ENCODE results near the gene KRT75. TPM values are rescaled to one million over a fixed set of nuclear protein-coding genes. Genes with fewer than 3 reads are reported as not detected.

KRT75 gene
- total RNA-seq, 4 donors from 2014 or later: not detected

DNA sequence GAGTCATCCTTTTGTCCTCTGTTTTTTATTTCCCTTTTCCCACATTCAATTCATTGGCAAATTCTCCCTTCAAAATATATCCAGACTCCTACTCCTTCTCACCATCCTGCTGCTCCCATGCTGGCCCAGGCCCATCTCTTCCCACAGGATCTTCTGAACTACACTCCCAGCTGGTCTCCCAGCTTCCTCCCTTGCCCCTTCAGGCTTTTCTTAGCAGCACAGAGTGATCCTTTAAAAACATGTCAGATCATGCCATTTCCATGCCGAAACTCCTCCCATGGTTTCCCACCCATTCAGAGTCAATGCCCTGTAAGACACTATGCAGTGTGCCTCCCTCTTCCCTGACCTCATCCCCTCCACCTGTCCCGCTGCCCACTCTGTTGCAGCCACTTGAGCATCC, 46.3 kb downstream of the KRT75 start:
- TF ChIP-seq, protein P1, sequence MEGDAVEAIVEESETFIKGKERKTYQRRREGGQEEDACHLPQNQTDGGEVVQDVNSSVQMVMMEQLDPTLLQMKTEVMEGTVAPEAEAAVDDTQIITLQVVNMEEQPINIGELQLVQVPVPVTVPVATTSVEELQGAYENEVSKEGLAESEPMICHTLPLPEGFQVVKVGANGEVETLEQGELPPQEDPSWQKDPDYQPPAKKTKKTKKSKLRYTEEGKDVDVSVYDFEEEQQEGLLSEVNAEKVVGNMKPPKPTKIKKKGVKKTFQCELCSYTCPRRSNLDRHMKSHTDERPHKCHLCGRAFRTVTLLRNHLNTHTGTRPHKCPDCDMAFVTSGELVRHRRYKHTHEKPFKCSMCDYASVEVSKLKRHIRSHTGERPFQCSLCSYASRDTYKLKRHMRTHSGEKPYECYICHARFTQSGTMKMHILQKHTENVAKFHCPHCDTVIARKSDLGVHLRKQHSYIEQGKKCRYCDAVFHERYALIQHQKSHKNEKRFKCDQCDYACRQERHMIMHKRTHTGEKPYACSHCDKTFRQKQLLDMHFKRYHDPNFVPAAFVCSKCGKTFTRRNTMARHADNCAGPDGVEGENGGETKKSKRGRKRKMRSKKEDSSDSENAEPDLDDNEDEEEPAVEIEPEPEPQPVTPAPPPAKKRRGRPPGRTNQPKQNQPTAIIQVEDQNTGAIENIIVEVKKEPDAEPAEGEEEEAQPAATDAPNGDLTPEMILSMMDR (IDR thresholded peaks at IDR 0.05): no peak
- no peak for TF ChIP-seq POLR2A (IDR thresholded peaks at IDR 0.05)
- Histone ChIP-seq H3K9me3 (no peaks in the 10 kb centered on the region), H3K4me1 (no peaks in the 10 kb centered on the region), H3K27ac (no peak overlapping the region), H3K36me3 (no peaks in the 10 kb centered on the region), H3K27me3 (no peaks in the 10 kb centered on the region), H3K4me3 (no peak overlapping the region)
- DNase-seq: peak in 1 of 3 donors; percentile 11

- peak in 1 of 3 donors; percentile 20 for DNase-seq
Observed at GRCh38 chr12:52385226-52385702, 48.9 kb downstream of the KRT75 start, which contains the start of gene KRT84. KRT84 (minus strand) TSS chr12:52385652; CDS start chr12:52385585, 67 bp downstream.

DNA sequence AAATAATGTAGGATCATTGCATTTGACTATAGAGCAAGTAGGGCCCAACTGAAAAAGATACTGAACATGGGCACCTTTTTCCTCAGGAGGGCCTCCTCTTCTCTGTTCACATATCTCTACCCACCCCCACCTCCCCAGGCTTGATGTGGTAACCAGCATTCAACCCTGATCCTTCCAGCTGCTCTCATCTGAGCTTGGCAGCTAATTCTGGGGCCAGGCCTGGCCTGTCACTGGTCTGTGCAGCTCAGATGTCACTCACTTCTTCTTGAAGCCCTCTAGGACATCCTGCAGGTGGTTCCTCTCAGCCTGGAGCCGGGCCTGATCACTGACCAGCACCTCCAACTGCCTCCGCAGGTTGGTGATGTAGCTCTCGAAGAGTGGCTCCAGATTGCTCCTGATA, 50.8 kb downstream of the KRT75 start:
- TF ChIP-seq, protein P1 (IDR thresholded peaks at IDR 0.05): no peak
- no peak for TF ChIP-seq POLR2A (IDR thresholded peaks at IDR 0.05)
- Histone ChIP-seq H3K27me3 (no peaks in the 10 kb centered on the region), H3K9me3 (no peaks in the 10 kb centered on the region), H3K4me3 (no peak overlapping the region), H3K4me1 (no peaks in the 10 kb centered on the region), H3K36me3 (no peaks in the 10 kb centered on the region), H3K27ac (no peak overlapping the region)
- DNase-seq: peak in 1 of 3 donors; percentile 15

More at GRCh38 chr12:52385226-52385702, 48.9 kb downstream of the KRT75 start, which contains the start of gene KRT84:
- Histone ChIP-seq H3K27me3 (no peaks in the 10 kb centered on the region), H3K27ac (no peak within 1 kb of the TSS), H3K36me3 (no peaks in the 10 kb centered on the region), H3K9me3 (no peaks in the 10 kb centered on the region), H3K4me3 (no peak within 1 kb of the TSS), H3K4me1 (no peaks in the 10 kb centered on the region)
- TF ChIP-seq, protein P1 (IDR thresholded peaks at IDR 0.05): no peak
- TF ChIP-seq POLR2A (IDR thresholded peaks at IDR 0.05): no peak

DNA sequence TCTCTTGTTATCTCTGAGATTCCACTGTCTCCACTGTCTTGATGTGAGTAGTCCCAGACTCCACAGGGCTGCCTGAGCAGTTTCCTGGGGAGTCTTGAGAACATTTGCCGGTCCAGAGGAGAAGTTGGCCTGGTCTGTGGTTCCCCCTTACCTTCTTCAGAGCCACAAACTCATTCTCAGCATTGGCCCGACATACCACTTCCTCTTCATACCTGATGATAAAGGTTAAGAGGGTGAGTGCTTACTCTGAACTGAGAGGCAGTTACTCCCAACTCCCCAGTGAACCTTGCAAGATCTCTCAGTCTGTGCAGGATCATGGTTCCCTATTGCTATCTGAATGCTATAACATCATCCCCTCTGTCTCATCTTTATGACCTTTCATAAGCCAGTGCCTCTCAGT, 51.3 kb downstream of the KRT75 start:
- DNase-seq: no peak
- no peaks in the 10 kb centered on the region for H3K4me1 ChIP-seq
- H3K27me3 ChIP-seq: no peaks in the 10 kb centered on the region
- no peaks in the 10 kb centered on the region for H3K36me3 ChIP-seq
- H3K4me3 ChIP-seq: no peak overlapping the region
- H3K9me3 ChIP-seq: no peaks in the 10 kb centered on the region
- TF ChIP-seq, protein P1 (IDR thresholded peaks at IDR 0.05): no peak
- TF ChIP-seq POLR2A (IDR thresholded peaks at IDR 0.05): no peak
- H3K27ac ChIP-seq: no peak overlapping the region

DNA sequence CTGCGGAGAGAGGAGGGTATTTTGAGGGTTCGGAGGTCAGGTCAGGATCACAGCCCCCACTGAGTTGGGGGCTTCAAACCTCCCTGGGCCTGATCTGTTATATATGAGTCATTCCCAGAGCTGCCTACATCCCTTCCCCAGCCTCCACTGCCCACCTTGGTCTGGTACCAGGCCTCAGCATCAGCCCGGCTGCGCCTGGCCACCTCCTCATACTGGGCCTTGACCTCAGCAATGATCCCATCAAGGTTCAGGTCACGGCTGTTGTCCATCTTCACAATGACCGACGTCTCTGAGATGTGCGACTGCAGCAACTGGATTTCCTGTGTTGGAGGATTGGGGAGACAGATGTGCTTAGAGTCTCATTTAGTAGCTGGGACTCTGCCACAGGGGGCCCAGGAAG, 53.0 kb downstream of the KRT75 start:
- Histone ChIP-seq H3K4me3 (no peak overlapping the region), H3K36me3 (no peaks in the 10 kb centered on the region), H3K9me3 (no peaks in the 10 kb centered on the region), H3K27me3 (no peaks in the 10 kb centered on the region), H3K4me1 (no peaks in the 10 kb centered on the region), H3K27ac (no peak overlapping the region)
- TF ChIP-seq, protein P1 (IDR thresholded peaks at IDR 0.05): no peak
- TF ChIP-seq POLR2A (IDR thresholded peaks at IDR 0.05): no peak
- no peak for DNase-seq

DNA sequence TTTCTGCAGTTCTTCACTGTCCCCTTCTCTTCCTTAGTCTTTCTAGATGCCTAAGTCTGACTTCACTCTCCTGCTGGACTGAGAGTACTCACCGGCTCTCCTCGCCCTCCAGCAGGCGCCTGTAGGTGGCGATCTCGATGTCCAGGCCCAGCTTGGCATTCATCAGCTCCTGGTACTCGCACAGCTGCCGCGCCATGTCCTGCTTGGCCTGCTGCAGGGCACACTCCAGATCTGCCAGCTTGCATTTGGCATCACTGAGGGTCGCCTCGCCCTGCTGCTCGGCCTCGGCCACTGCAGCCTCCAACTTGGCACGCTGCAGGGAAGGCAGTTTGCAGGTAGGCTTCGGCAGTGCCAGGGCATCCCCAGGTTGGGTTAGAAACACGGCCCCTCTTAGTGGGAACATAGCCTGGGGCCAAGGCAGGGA, 53.9 kb downstream of the KRT75 start:
- no peak overlapping the region for H3K4me3 ChIP-seq
- no peaks in the 10 kb centered on the region for H3K27me3 ChIP-seq
- no peak for TF ChIP-seq POLR2A (IDR thresholded peaks at IDR 0.05)
- TF ChIP-seq, protein P1 (IDR thresholded peaks at IDR 0.05): peak in 4 of 6 experiments; percentile 22 to 58 (median 48)
- no peaks in the 10 kb centered on the region for H3K36me3 ChIP-seq
- H3K27ac ChIP-seq: no peak overlapping the region
- no peaks in the 10 kb centered on the region for H3K4me1 ChIP-seq
- DNase-seq: peak in 1 of 3 donors; percentile 63
- H3K9me3 ChIP-seq: no peaks in the 10 kb centered on the region
